Activated T-helper 17 cell treated with anti-CD3 and anti-CD28 coated beads, Interleukin-2, amount 50 U/mL, for 72 hours (primary cell): ENCODE measurements around the gene ZNF497. TPM values are rescaled to one million over a fixed set of nuclear protein-coding genes. Genes with fewer than 3 reads are reported as not detected.

Experiments used
- total RNA-seq, 2 donors: library from RNA; stranded (reverse); gene quantifications; one replicate each; pipeline ENCODE4 v1.2.3, GENCODE V29; 2022

Gene ZNF497
- total RNA-seq, 2 donors from 2014 or later: 1.7 to 1.8 TPM

Other genes with a start within 250 kb of the ZNF497 start
- gene ZNF329, start 212.0 kb downstream of the ZNF497 start, total RNA-seq: 1 to 10 TPM; 3.8 to 7.0 TPM
- 10 to 100 TPM; 18.5 to 29.1 TPM for gene ZNF274, start 179.7 kb downstream of the ZNF497 start, total RNA-seq
- gene ZNF544, start 133.8 kb downstream of the ZNF497 start, total RNA-seq: 10 to 100 TPM; 43.4 to 44.6 TPM
- 1 to 10 TPM; 3.7 to 4.6 TPM for gene ZNF8, start 83.8 kb downstream of the ZNF497 start, total RNA-seq
- 10 to 100 TPM; 38.5 to 57.8 TPM for gene ERVK3-1, start 57.4 kb downstream of the ZNF497 start, total RNA-seq
- 1 to 10 TPM; 4.3 to 6.1 TPM for gene ZSCAN22, start 35.8 kb downstream of the ZNF497 start, total RNA-seq
- 10 to 100 TPM; 12.4 to 15.4 TPM for gene A1BG, start 9.3 kb downstream of the ZNF497 start, total RNA-seq
- gene ZNF837, start 18.3 kb upstream of the ZNF497 start, total RNA-seq: 1 to 10 TPM; 1.1 to 1.9 TPM
- 1,000 to 10,000 TPM; 1,376 to 1,435 TPM for gene RPS5, start 24.5 kb upstream of the ZNF497 start, total RNA-seq
- under 1 TPM in 1 of 2 donors, not detected in 1; 0.64 TPM for gene RNF225, start 32.9 kb upstream of the ZNF497 start, total RNA-seq
- gene ZNF584, start 45.9 kb upstream of the ZNF497 start, total RNA-seq: 1 to 10 TPM; 9.0 to 9.8 TPM
- 1 to 10 TPM; 2.1 to 3.8 TPM for gene ZNF132, start 77.4 kb upstream of the ZNF497 start, total RNA-seq
- gene ZNF324B, start 88.9 kb upstream of the ZNF497 start, total RNA-seq: 1 to 10 TPM; 8.8 to 8.9 TPM
- 1 to 10 TPM; 7.3 to 7.6 TPM for gene ZNF324, start 104.3 kb upstream of the ZNF497 start, total RNA-seq
- 1 to 10 TPM; 5.8 to 6.2 TPM for gene ZNF446, start 113.6 kb upstream of the ZNF497 start, total RNA-seq
- gene SLC27A5, start 149.2 kb upstream of the ZNF497 start, total RNA-seq: 10 to 100 TPM; 14.4 to 15.6 TPM
- 10 to 100 TPM; 11.0 to 14.3 TPM for gene ZBTB45, start 157.1 kb upstream of the ZNF497 start, total RNA-seq
- gene TRIM28, start 181.3 kb upstream of the ZNF497 start, total RNA-seq: 100 to 1,000 TPM; 336 to 455 TPM
- 10 to 100 TPM; 79.0 to 95.8 TPM for gene CHMP2A, start 192.4 kb upstream of the ZNF497 start, total RNA-seq
- gene UBE2M, start 195.9 kb upstream of the ZNF497 start, total RNA-seq: 100 to 1,000 TPM; 102 to 141 TPM
- gene MZF1, start 210.6 kb upstream of the ZNF497 start, total RNA-seq: 10 to 100 TPM; 26.6 to 57.9 TPM